Mammary epithelial cell (primary cell): ENCODE measurements around the gene XPNPEP3.

Experiments
- EZH2 ChIP-seq: IDR thresholded peaks from 2 replicates; pipeline ENCODE4 v1.6.1; 2012; ENCODE audit warnings: low read length, inconsistent platforms, borderline replicate concordance
- TF ChIP-seq, protein P1 (sequence below), 2 donors: IDR thresholded peaks in 1 of 2; conservative IDR thresholded peaks in 1 of 2; 2 replicates each; pipeline ENCODE4 v1.5.1; 2011 to 2012; ENCODE audit warnings: inconsistent platforms in 2 of 2, low read length in 2 of 2, mild to moderate bottlenecking in 2 of 2, control low read depth in 1 of 2, low read depth in 1 of 2; ENCODE audit not compliant: insufficient read depth in 1 of 2; ENCODE audit errors: extremely low read depth in 1 of 2

DNA sequence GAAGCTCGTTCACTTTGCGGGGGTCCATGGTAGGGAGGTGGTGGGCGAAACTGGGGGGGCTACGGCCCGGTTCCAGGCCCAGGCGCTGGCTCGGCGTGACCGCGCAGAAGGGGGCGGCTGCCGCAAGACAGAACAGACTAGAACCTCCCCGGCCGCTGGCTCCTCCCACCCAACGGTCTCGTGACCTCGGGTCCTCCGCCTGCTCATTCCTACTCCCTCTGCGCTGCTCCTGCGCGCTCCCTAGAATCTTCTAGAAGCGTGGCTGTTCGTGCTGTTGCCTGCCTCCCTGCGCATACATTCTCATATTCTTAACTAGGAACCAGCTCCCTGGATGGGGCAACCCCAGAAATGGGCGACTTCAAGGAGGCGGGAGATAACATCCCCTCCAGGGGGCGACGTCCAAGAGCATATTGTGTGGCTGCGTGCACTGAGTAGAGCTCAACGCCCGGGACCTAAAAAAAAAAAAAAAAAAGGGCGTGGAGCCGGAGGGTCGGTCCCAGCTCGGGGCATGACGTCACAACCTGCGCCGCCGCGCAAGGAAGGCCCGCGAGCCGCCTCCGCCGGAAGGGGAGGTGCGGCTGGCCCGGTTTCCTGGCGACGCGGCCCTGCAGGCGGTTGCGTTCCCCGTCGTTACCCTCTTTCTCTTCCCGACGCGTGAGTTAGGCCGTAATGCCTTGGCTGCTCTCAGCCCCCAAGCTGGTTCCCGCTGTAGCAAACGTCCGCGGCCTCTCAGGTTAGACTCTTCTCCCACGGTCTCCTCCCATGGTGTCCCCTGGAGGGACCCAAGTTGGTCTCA lies at the start of gene XPNPEP3, which contains the start of gene ST13:
- TF ChIP-seq, protein P1, sequence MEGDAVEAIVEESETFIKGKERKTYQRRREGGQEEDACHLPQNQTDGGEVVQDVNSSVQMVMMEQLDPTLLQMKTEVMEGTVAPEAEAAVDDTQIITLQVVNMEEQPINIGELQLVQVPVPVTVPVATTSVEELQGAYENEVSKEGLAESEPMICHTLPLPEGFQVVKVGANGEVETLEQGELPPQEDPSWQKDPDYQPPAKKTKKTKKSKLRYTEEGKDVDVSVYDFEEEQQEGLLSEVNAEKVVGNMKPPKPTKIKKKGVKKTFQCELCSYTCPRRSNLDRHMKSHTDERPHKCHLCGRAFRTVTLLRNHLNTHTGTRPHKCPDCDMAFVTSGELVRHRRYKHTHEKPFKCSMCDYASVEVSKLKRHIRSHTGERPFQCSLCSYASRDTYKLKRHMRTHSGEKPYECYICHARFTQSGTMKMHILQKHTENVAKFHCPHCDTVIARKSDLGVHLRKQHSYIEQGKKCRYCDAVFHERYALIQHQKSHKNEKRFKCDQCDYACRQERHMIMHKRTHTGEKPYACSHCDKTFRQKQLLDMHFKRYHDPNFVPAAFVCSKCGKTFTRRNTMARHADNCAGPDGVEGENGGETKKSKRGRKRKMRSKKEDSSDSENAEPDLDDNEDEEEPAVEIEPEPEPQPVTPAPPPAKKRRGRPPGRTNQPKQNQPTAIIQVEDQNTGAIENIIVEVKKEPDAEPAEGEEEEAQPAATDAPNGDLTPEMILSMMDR (conservative IDR thresholded peaks at IDR 0.05 in 1 of 2, IDR thresholded peaks at IDR 0.05 in 1 of 2; ENCODE audit: extremely low read depth in 1 of 2, insufficient read depth in 1 of 2, low read depth in 1 of 2, low read length in 2 of 2): peak in 1 of 2 donors; percentile 19
- TF ChIP-seq EZH2: no peak
